MCF 10A (cell line): ENCODE data around the gene TTC7B. TPM values are rescaled to one million over a fixed set of nuclear protein-coding genes. Genes with fewer than 3 reads are reported as not detected.

Experiments
- BruUV-seq: library from RNA; stranded (reverse); fragments of 400-500 nt; replicated peaks from 2 replicates; lab custom pipeline; 2021; lab: Mats Ljungman, UMichigan
- CTCF ChIA-PET: fragments of 300-600 bp; sonication (Branson Sonifier 250); formaldehyde crosslinking; extraction: SDS; loops from one replicate; lab custom pipeline; 2021; ENCODE audit warnings: antibody characterized with exemption, inconsistent platforms; lab: Yijun Ruan, JAX
- POLR2A ChIA-PET: fragments of 300-600, 350-650 bp; sonication (Branson Sonifier 250); formaldehyde crosslinking; extraction: SDS; loops from one replicate; lab custom pipeline; 2020; ENCODE audit warnings: antibody characterized with exemption, inconsistent platforms; lab: Yijun Ruan, JAX
- DNase-seq: peaks from one replicate; pipeline ENCODE4 v3.0.0-alpha.2; 2018; ENCODE audit not compliant: unreplicated experiment
- H3K27ac Mint-ChIP-seq: one replicate; pipeline ENCODE4 v1.8.0; 2022; ENCODE audit warnings: mild to moderate bottlenecking, low read depth, mixed read lengths; ENCODE audit not compliant: unreplicated experiment
- H3K27me3 Mint-ChIP-seq: one replicate; pipeline ENCODE4 v1.8.0; 2022; ENCODE audit warnings: mixed read lengths; ENCODE audit not compliant: insufficient read depth, unreplicated experiment
- H3K36me3 Mint-ChIP-seq: one replicate; pipeline ENCODE4 v1.8.0; 2022; ENCODE audit warnings: mild to moderate bottlenecking, moderate library complexity, mixed read lengths; ENCODE audit not compliant: insufficient read depth, unreplicated experiment
- H3K4me1 Mint-ChIP-seq: one replicate; pipeline ENCODE4 v1.8.0; 2022; ENCODE audit warnings: mixed read lengths; ENCODE audit not compliant: insufficient read depth, unreplicated experiment
- H3K4me3 Mint-ChIP-seq: one replicate; pipeline ENCODE4 v1.8.0; 2022; ENCODE audit warnings: mild to moderate bottlenecking, moderate library complexity, mixed read lengths; ENCODE audit not compliant: unreplicated experiment
- H3K9me3 Mint-ChIP-seq: one replicate; pipeline ENCODE4 v1.8.0; 2022; ENCODE audit warnings: mixed read lengths; ENCODE audit not compliant: unreplicated experiment
- CTCF ChIP-seq: fragments of 200-600 bp; IDR thresholded peaks from one replicate; pipeline ENCODE4 v1.8.0; 2022; ENCODE audit warnings: antibody characterized with exemption, mild to moderate bottlenecking; ENCODE audit not compliant: unreplicated experiment
- intact Hi-C: fragments of 100-400 bp; cut with micrococcal nuclease; formaldehyde crosslinking; loops from 2 replicates; pipeline ENCODE4 v1.14.1; 2022
- total RNA-seq: library from RNA; stranded (reverse); gene quantifications from 2 replicates; pipeline ENCODE4 v1.2.3, GENCODE V29; 2022

The TTC7B gene
- total RNA-seq, 1 experiment from 2014 or later = 31.1 TPM

- no peaks in the 10 kb centered on the region for H3K9me3 Mint-ChIP-seq
- H3K4me3 Mint-ChIP-seq = no peak overlapping the region
- no TSS peak for BruUV-seq
- intact Hi-C loops = loop anchor here (1.0 to 5.0 kb wide), 4 partner anchors 205 to 396 kb away; no protein-coding TSS in a partner anchor
- ChIA-PET POLR2A (interaction anchor here (0.7 to 2.2 kb wide), 4 partner anchors 298 to 343 kb away, joined by 3 to 26 read pairs (median 4); partner anchors contain the start of gene CALM1), CTCF (interaction anchor here (0.6 to 7.7 kb wide), 61 partner anchors 9 to 726 kb away, joined by 3 to 158 read pairs (median 4); partner anchors contain the start of gene CALM1)
- H3K27ac Mint-ChIP-seq = no peak overlapping the region
- peak; percentile 85 for DNase-seq
- TF ChIP-seq CTCF = peak; percentile 94
- H3K36me3 Mint-ChIP-seq = no peaks in the 10 kb centered on the region
- H3K4me1 Mint-ChIP-seq = no peaks in the 10 kb centered on the region
- H3K27me3 Mint-ChIP-seq = no peaks in the 10 kb centered on the region
Observed at GRCh38 chr14:90697577-90698206, 118.5 kb downstream of the TTC7B start.

GRCh38 chr14:90697132-90697531, 119.1 kb downstream of the TTC7B start:
- Mint-ChIP-seq H3K9me3 (no peaks in the 10 kb centered on the region), H3K4me1 (no peaks in the 10 kb centered on the region), H3K36me3 (no peaks in the 10 kb centered on the region), H3K27me3 (no peaks in the 10 kb centered on the region), H3K4me3 (no peak overlapping the region), H3K27ac (no peak overlapping the region)
- ChIA-PET POLR2A (interaction anchor here (0.5 to 2.2 kb wide), 7 partner anchors 24 to 395 kb away, joined by 3 to 26 read pairs (median 3); partner anchors contain the start of gene CALM1), CTCF (interaction anchor here (0.6 to 7.7 kb wide), 66 partner anchors 9 to 724 kb away, joined by 3 to 158 read pairs (median 4); partner anchors contain the start of gene CALM1)
- no peak for TF ChIP-seq CTCF
- no TSS peak for BruUV-seq
- intact Hi-C loops = loop anchor here (1.0 to 5.0 kb wide), 4 partner anchors 205 to 396 kb away; no protein-coding TSS in a partner anchor
- DNase-seq = no peak

- ChIA-PET CTCF (interaction anchor here (0.6 to 7.7 kb wide), 61 partner anchors 9 to 724 kb away, joined by 3 to 158 read pairs (median 4); partner anchors contain the start of gene CALM1), POLR2A (interaction anchor here (0.5 to 2.2 kb wide), 7 partner anchors 24 to 395 kb away, joined by 3 to 26 read pairs (median 3); partner anchors contain the start of gene CALM1)
- intact Hi-C loops = loop anchor here (1.0 to 5.0 kb wide), 4 partner anchors 206 to 395 kb away; no protein-coding TSS in a partner anchor
- Mint-ChIP-seq H3K9me3 (no peaks in the 10 kb centered on the region), H3K27ac (no peak overlapping the region), H3K4me1 (no peaks in the 10 kb centered on the region), H3K4me3 (no peak overlapping the region), H3K36me3 (no peaks in the 10 kb centered on the region), H3K27me3 (no peaks in the 10 kb centered on the region)
- TF ChIP-seq CTCF = no peak
- BruUV-seq = no TSS peak
- DNase-seq = no peak
Observed at GRCh38 chr14:90696720-90697119, 119.5 kb downstream of the TTC7B start.
